Right lobe of liver (tissue), 4 donors: Measurements from ENCODE around the gene SESTD1.

Experiments
- POLR2A ChIP-seq: fragments of 450-650 bp; IDR thresholded peaks from one replicate; pipeline ENCODE4 v1.6.1; 2017; ENCODE audit warnings: antibody characterized with exemption, mild to moderate bottlenecking
- TF ChIP-seq, protein P1 (sequence below), 4 donors: fragments of 200-600 bp in 3 of 4; fragments of 450-650 bp in 1 of 4; IDR thresholded peaks; one replicate each; pipeline versions ENCODE4 v1.5.1 to v1.8.0; 2016 to 2022; ENCODE audit warnings: antibody characterized with exemption in 4 of 4, mild to moderate bottlenecking in 2 of 4
- donor health status: DM: no; HTN: no; CAD: no.
- donor health status: DM: no; HTN: no; CAD: no.
- donor health status: DM: no; HTN: yes; CAD: no.

DNA sequence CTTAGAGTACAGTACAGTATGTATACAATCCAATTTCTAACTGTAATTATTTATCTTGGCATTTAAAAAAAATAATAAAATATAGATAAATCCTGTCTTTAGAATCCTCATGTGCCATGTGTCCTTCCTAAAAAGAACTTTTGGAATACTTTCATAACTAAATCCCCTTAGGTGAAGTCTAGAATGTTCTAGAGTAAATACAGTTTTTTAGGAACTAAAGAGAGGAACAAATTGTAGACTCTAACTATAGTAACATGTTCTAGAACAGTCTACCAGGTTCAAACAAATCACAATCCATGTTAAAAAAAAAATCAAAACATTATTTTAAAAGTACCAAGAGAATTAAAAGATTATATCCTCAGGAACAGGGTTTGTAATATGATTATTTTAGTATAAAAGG, 134.1 kb downstream of the SESTD1 start:
- no peak for TF ChIP-seq POLR2A
- TF ChIP-seq, protein P1, sequence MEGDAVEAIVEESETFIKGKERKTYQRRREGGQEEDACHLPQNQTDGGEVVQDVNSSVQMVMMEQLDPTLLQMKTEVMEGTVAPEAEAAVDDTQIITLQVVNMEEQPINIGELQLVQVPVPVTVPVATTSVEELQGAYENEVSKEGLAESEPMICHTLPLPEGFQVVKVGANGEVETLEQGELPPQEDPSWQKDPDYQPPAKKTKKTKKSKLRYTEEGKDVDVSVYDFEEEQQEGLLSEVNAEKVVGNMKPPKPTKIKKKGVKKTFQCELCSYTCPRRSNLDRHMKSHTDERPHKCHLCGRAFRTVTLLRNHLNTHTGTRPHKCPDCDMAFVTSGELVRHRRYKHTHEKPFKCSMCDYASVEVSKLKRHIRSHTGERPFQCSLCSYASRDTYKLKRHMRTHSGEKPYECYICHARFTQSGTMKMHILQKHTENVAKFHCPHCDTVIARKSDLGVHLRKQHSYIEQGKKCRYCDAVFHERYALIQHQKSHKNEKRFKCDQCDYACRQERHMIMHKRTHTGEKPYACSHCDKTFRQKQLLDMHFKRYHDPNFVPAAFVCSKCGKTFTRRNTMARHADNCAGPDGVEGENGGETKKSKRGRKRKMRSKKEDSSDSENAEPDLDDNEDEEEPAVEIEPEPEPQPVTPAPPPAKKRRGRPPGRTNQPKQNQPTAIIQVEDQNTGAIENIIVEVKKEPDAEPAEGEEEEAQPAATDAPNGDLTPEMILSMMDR (IDR thresholded peaks at IDR 0.05), result no peak
